SIG-M5 (cell line): ENCODE results near the gene ALDH1A1.

Experiments
- DNase-seq: peaks from one replicate; lab custom pipeline; 2025; lab: John Stamatoyannopoulos, UW

The ALDH1A1 gene

GRCh38 chr9:72855890-72856523, 96.8 kb downstream of the ALDH1A1 start:
- no peak for DNase-seq

- no peak for DNase-seq
These were observed 97.5 kb downstream of the ALDH1A1 start for GRCh38 chr9:72855321-72855720.
